Measurements from ENCODE around the gene CEP128.

CEP128 gene

GRCh38 chr14:80620434-80620833, 321.1 kb downstream of the CEP128 start:
- H3K4me3 ChIP-seq (ENCODE audit: low read depth, low read length): no peak overlapping the region
- DNase-seq (ENCODE audit: low read depth): no peak
- TF ChIP-seq CTCF (IDR thresholded peaks at IDR 0.05; ENCODE audit: control insufficient read depth, extremely low read depth, insufficient read depth): no peak

GRCh38 chr14:80618751-80619329, 322.7 kb downstream of the CEP128 start:
- no peak for TF ChIP-seq CTCF (IDR thresholded peaks at IDR 0.05; ENCODE audit: control insufficient read depth, extremely low read depth, insufficient read depth)
- no peak for DNase-seq (ENCODE audit: low read depth)
- no peak overlapping the region for H3K4me3 ChIP-seq (ENCODE audit: low read depth, low read length)

GRCh38 chr14:80615831-80616230, 325.7 kb downstream of the CEP128 start:
- DNase-seq (ENCODE audit: low read depth): no peak
- TF ChIP-seq CTCF (IDR thresholded peaks at IDR 0.05; ENCODE audit: control insufficient read depth, extremely low read depth, insufficient read depth): no peak
- no peak overlapping the region for H3K4me3 ChIP-seq (ENCODE audit: low read depth, low read length)

GRCh38 chr14:80609055-80609454, 332.5 kb downstream of the CEP128 start:
- no peak overlapping the region for H3K4me3 ChIP-seq (ENCODE audit: low read depth, low read length)
- no peak for TF ChIP-seq CTCF (IDR thresholded peaks at IDR 0.05; ENCODE audit: control insufficient read depth, extremely low read depth, insufficient read depth)
- DNase-seq (ENCODE audit: low read depth): no peak

- TF ChIP-seq CTCF (IDR thresholded peaks at IDR 0.05; ENCODE audit: control insufficient read depth, extremely low read depth, insufficient read depth): no peak
- no peak overlapping the region for H3K4me3 ChIP-seq (ENCODE audit: low read depth, low read length)
- no peak for DNase-seq (ENCODE audit: low read depth)
These were observed 333.0 kb downstream of the CEP128 start for GRCh38 chr14:80608563-80608962.

- DNase-seq (ENCODE audit: low read depth): no peak
- TF ChIP-seq CTCF (IDR thresholded peaks at IDR 0.05; ENCODE audit: control insufficient read depth, extremely low read depth, insufficient read depth): no peak
These were observed 333.9 kb downstream of the CEP128 start for GRCh38 chr14:80607430-80608190.

More at GRCh38 chr14:80607430-80608190, 333.9 kb downstream of the CEP128 start:
- no peak overlapping the region for H3K4me3 ChIP-seq (ENCODE audit: low read depth, low read length)

Data from LNCaP clone FGC (cell line).